HepG2 (cell line): Measurements from ENCODE around the gene NYAP1. TPM values are rescaled to one million over a fixed set of nuclear protein-coding genes. Genes with fewer than 3 reads are reported as not detected.
A peak's percentile ranks its signal among the peaks of the same experiment; 100 is the strongest.

ENCODE experiments used
- ATF6 ChIP-seq: sonication (generic); formaldehyde crosslinking; conservative IDR thresholded peaks from 2 replicates; pipeline ENCODE4 v1.4.0; 2020; ENCODE audit warnings: missing genetic modification reagents
- CC2D1A ChIP-seq: sonication (generic); formaldehyde crosslinking; IDR thresholded peaks from 2 replicates; pipeline ENCODE4 v1.8.1; 2023; ENCODE audit warnings: mild to moderate bottlenecking, missing genetic modification reagents
- CREB3 ChIP-seq: sonication (generic); formaldehyde crosslinking; IDR thresholded peaks from 2 replicates; pipeline ENCODE4 v1.5.0; 2020; ENCODE audit warnings: missing genetic modification reagents
- DDIT3 ChIP-seq: sonication (generic); formaldehyde crosslinking; IDR thresholded peaks from 2 replicates; pipeline ENCODE4 v1.4.0; 2020; ENCODE audit warnings: mild to moderate bottlenecking, missing genetic modification reagents
- DRAP1 ChIP-seq: IDR thresholded peaks from 2 replicates; pipeline ENCODE4 v1.6.1; 2016; ENCODE audit warnings: missing genetic modification reagents, missing compliant biosample characterization
- EHMT2 ChIP-seq: fragments of 200-600 bp; sonication (generic); IDR thresholded peaks from 2 replicates; pipeline ENCODE4 v1.7.0; 2017; ENCODE audit warnings: antibody characterized with exemption, low read depth, low read length, borderline replicate concordance
- ELF3 ChIP-seq: IDR thresholded peaks from 2 replicates; pipeline ENCODE4 v1.6.1; 2016; ENCODE audit warnings: missing genetic modification reagents, missing compliant biosample characterization
- HNF4G ChIP-seq, 2 experiments: sonication (generic) in 1 of 2; formaldehyde crosslinking in 1 of 2; IDR thresholded peaks; 2 replicates each; pipeline versions ENCODE4 v1.4.0 to v1.6.1; 2011 to 2020; ENCODE audit warnings: borderline replicate concordance in 2 of 2, low read depth in 2 of 2, mild to moderate bottlenecking in 2 of 2, low read length in 1 of 2, missing genetic modification reagents in 1 of 2, moderate library complexity in 1 of 2
- MAFK ChIP-seq, 2 experiments: IDR thresholded peaks in 1 of 2; conservative IDR thresholded peaks in 1 of 2; 2 replicates each; pipeline ENCODE4 v1.6.1; 2011; ENCODE audit warnings: improper control_type of control experiment in 2 of 2, low read length in 2 of 2
- MBD4 ChIP-seq: IDR thresholded peaks from 2 replicates; pipeline ENCODE4 v1.6.1; 2012; ENCODE audit warnings: low read length, inconsistent platforms, borderline replicate concordance
- MIXL1 ChIP-seq: IDR thresholded peaks from 2 replicates; pipeline ENCODE4 v1.6.1; 2016
- NAIF1 ChIP-seq: sonication (generic); formaldehyde crosslinking; IDR thresholded peaks from 2 replicates; pipeline ENCODE4 v1.5.0; 2020; ENCODE audit warnings: mild to moderate bottlenecking, missing genetic modification reagents, borderline replicate concordance
- RFX5 ChIP-seq: IDR thresholded peaks from 2 replicates; pipeline ENCODE4 v1.6.1; 2011; ENCODE audit warnings: low read depth, low read length, improper control_type of control experiment
- TCF12 ChIP-seq, 2 experiments: fragments of 450-650 bp in 1 of 2; sonication (generic) in 1 of 2; formaldehyde crosslinking in 1 of 2; IDR thresholded peaks; 2 replicates each; pipeline versions ENCODE4 v1.6.1 to v1.8.0; 2017 to 2022; ENCODE audit warnings: antibody characterized with exemption in 1 of 2, mild to moderate bottlenecking in 1 of 2, missing genetic modification reagents in 1 of 2, moderate library complexity in 1 of 2
- ZBTB38 ChIP-seq: sonication (generic); formaldehyde crosslinking; IDR thresholded peaks from 2 replicates; pipeline ENCODE4 v1.5.1; 2020; ENCODE audit warnings: mild to moderate bottlenecking, missing genetic modification reagents
- ZFP36L2 ChIP-seq: sonication (generic); formaldehyde crosslinking; IDR thresholded peaks from 2 replicates; pipeline ENCODE4 v1.4.0; 2020; ENCODE audit warnings: missing genetic modification reagents
- ZFYVE20 ChIP-seq: sonication (generic); formaldehyde crosslinking; IDR thresholded peaks from 2 replicates; pipeline ENCODE4 v1.8.0; 2023; ENCODE audit warnings: low read depth, mild to moderate bottlenecking, moderate library complexity, missing genetic modification reagents, borderline replicate concordance
- ZNF207 ChIP-seq: fragments of 450-650 bp; IDR thresholded peaks from 2 replicates; pipeline ENCODE4 v1.6.1; 2016; ENCODE audit warnings: antibody characterized with exemption, borderline replicate concordance
- ZNF343 ChIP-seq: sonication (generic); formaldehyde crosslinking; IDR thresholded peaks from 2 replicates; pipeline ENCODE4 v1.4.0; 2020; ENCODE audit warnings: mild to moderate bottlenecking, missing genetic modification reagents
- ZNF546 ChIP-seq: sonication (generic); formaldehyde crosslinking; conservative IDR thresholded peaks from 2 replicates; pipeline ENCODE4 v1.8.1; 2023; ENCODE audit warnings: mild to moderate bottlenecking, missing genetic modification reagents
- ZNF576 ChIP-seq: sonication (generic); formaldehyde crosslinking; IDR thresholded peaks from 2 replicates; pipeline ENCODE4 v1.4.0; 2020; ENCODE audit warnings: mild to moderate bottlenecking, missing genetic modification reagents
- ZNF784 ChIP-seq: sonication (generic); formaldehyde crosslinking; IDR thresholded peaks from 2 replicates; pipeline ENCODE4 v1.5.1; 2020; ENCODE audit warnings: missing genetic modification reagents, mild to moderate bottlenecking, borderline replicate concordance
- ZNF83 ChIP-seq: sonication (generic); formaldehyde crosslinking; IDR thresholded peaks from 2 replicates; pipeline ENCODE4 v1.4.0; 2020; ENCODE audit warnings: missing genetic modification reagents, mild to moderate bottlenecking, borderline replicate concordance
- polyA plus RNA-seq, 8 experiments: library from polyadenylated mRNA; depleted of rRNA in 3 of 8; stranded (reverse) in 7 of 8; unstranded in 1 of 8; fragments of >200 nt; fragmentation: Illumina TruSeq in 4 of 8; extraction: Trizol in 4 of 8; gene quantifications; 2 replicates each; pipeline versions ENCODE4 v1.2.1 to v1.2.3, GENCODE V29; 2011 to 2016; ENCODE audit warnings: low read depth in 4 of 8, missing spikeins in 1 of 8, mixed read lengths in 1 of 8; ENCODE audit not compliant: insufficient read depth in 1 of 8
- total RNA-seq, 5 experiments: library from RNA; depleted of rRNA; stranded (reverse); fragments of >200 nt; fragmentation: Illumina TruSeq; extraction: Trizol; gene quantifications; 2 replicates each; pipeline ENCODE4 v1.2.3, GENCODE V29; 2016; ENCODE audit warnings: low read depth in 1 of 5

The NYAP1 gene
- total and polyA plus RNA-seq, 2 of the 13 experiments (the other 11 are each of a cell fraction or from before 2014, with no cell fraction given) = 0.15 to 0.46 TPM

- TF ChIP-seq DRAP1 (CRISPR knock-in tag) (0 out of 2 replicates have a peak, but pooled peaks have one; percentile 8), EHMT2 (no peak), NAIF1 (no peak), ZNF576 (CRISPR knock-in tag) (no peak), ELF3 (peak; percentile 70), ATF6 (CRISPR knock-in tag) (no peak), RFX5 (no peak), MBD4 (no peak), TCF12 (IDR thresholded peaks at IDR 0.05) (no peak), TCF12 (CRISPR knock-in tag; IDR thresholded peaks at IDR 0.05) (no peak), ZFYVE20 (no peak), MAFK (conservative IDR thresholded peaks at IDR 0.05 in 1 of 2, IDR thresholded peaks at IDR 0.05 in 1 of 2; ENCODE audit: low read length in 2 of 2) (no peak), ZNF343 (CRISPR knock-in tag) (no peak), HNF4G (IDR thresholded peaks at IDR 0.05; ENCODE audit: borderline replicate concordance, low read depth, low read length) (no peak), HNF4G (CRISPR knock-in tag; IDR thresholded peaks at IDR 0.05; ENCODE audit: borderline replicate concordance, low read depth) (no peak), ZNF83 (no peak), ZNF207 (no peak), CC2D1A (CRISPR knock-in tag) (no peak), DDIT3 (CRISPR knock-in tag) (no peak), CREB3 (CRISPR knock-in tag) (no peak), ZBTB38 (CRISPR knock-in tag) (no peak), ZNF546 (CRISPR knock-in tag) (0 out of 2 replicates have a peak, but pooled peaks have one; percentile 83), MIXL1 (no peak), ZFP36L2 (CRISPR knock-in tag) (no peak), ZNF784 (CRISPR knock-in tag) (0 out of 2 replicates have a peak, but pooled peaks have one; percentile 68)
These were observed 4.6 kb upstream of the NYAP1 start, which contains the start of gene TSC22D4 (continued) for GRCh38 chr7:100478958-100479660.
